GM12878 (cell line): ENCODE results near the gene RAB4B. TPM values are rescaled to one million over a fixed set of nuclear protein-coding genes. Genes with fewer than 3 reads are reported as not detected.

ENCODE experiments used
- CHD1 ChIP-seq: IDR thresholded peaks from 2 replicates; pipeline ENCODE4 v1.6.1; 2012; ENCODE audit warnings: low read depth, low read length, improper control_type of control experiment
- DPF2 ChIP-seq: fragments of 450-650 bp; IDR thresholded peaks from 2 replicates; pipeline ENCODE4 v1.6.1; 2017; ENCODE audit warnings: mild to moderate bottlenecking
- EGR1 ChIP-seq, 2 experiments: IDR thresholded peaks; 1 replicate in 1 of 2; 2 replicates in 1 of 2; pipeline ENCODE4 v1.6.1; 2011 to 2012; ENCODE audit warnings: low read depth in 2 of 2, low read length in 2 of 2, borderline replicate concordance in 1 of 2, mild to moderate bottlenecking in 1 of 2, moderate library complexity in 1 of 2
- GATAD2B ChIP-seq: fragments of 450-650 bp; conservative IDR thresholded peaks from 2 replicates; pipeline ENCODE4 v1.6.1; 2017; ENCODE audit warnings: low read depth, mild to moderate bottlenecking, moderate library complexity
- POLR2AphosphoS5 ChIP-seq: IDR thresholded peaks from 2 replicates; pipeline ENCODE4 v1.6.1; 2011; ENCODE audit warnings: mild to moderate bottlenecking, low read length, inconsistent platforms
- RUNX3 ChIP-seq: IDR thresholded peaks from 2 replicates; pipeline ENCODE4 v1.6.1; 2012; ENCODE audit warnings: low read length, inconsistent platforms
- polyA plus RNA-seq, 11 experiments: library from polyadenylated mRNA; depleted of rRNA in 4 of 11; unstranded in 6 of 11; stranded (reverse) in 5 of 11; fragments of >200 nt; fragmentation: Nextera tagmentation in 4 of 11; fragmentation: Illumina TruSeq in 1 of 11; extraction: Ambion mirVana in 4 of 11; extraction: Trizol in 1 of 11; gene quantifications; 1 replicate in 1 of 11; 2 replicates in 10 of 11; pipeline versions ENCODE4 v1.2.1 to v1.2.3, GENCODE V29; 2011 to 2016; ENCODE audit warnings: inconsistent platforms in 2 of 11, missing spikeins in 2 of 11, low read depth in 1 of 11
- total RNA-seq, 4 experiments: library from RNA; depleted of rRNA in 3 of 4; stranded (reverse); fragments of >200 nt in 3 of 4; fragmentation: Illumina TruSeq in 1 of 4; extraction: Trizol in 1 of 4; gene quantifications; 2 replicates each; pipeline versions ENCODE4 v1.2.1 to v1.2.3, GENCODE V29; 2013 to 2021
- TF ChIP-seq, protein P1 (sequence below): fragments of 450-650 bp; conservative IDR thresholded peaks from 2 replicates; pipeline ENCODE4 v1.6.1; 2017; ENCODE audit warnings: mild to moderate bottlenecking, moderate library complexity
- TF ChIP-seq, protein P2 (sequence below): IDR thresholded peaks from 2 replicates; pipeline ENCODE4 v1.6.1; 2011; ENCODE audit warnings: borderline replicate concordance, low read depth, mild to moderate bottlenecking, moderate library complexity, low read length; ENCODE audit not compliant: insufficient read depth, poor library complexity, severe bottlenecking
- TF ChIP-seq, protein P3 (sequence below): IDR thresholded peaks from 2 replicates; pipeline ENCODE4 v1.6.1; 2012; ENCODE audit warnings: low read depth, low read length, improper control_type of control experiment
- TF ChIP-seq, protein P4 (sequence below): IDR thresholded peaks from 2 replicates; pipeline ENCODE4 v1.6.1; 2012; ENCODE audit warnings: low read depth, low read length, improper control_type of control experiment
- TF ChIP-seq, protein P5 (sequence below): fragments of 450-650 bp; IDR thresholded peaks from 2 replicates; pipeline ENCODE4 v1.6.1; 2017; ENCODE audit warnings: low read depth, mild to moderate bottlenecking, moderate library complexity

RAB4B gene
- total and polyA plus RNA-seq, 10 of the 15 experiments (the other 5 are each of a cell fraction or from before 2014, with no cell fraction given): 0.60 to 51.5 (median 27.7) TPM

DNA sequence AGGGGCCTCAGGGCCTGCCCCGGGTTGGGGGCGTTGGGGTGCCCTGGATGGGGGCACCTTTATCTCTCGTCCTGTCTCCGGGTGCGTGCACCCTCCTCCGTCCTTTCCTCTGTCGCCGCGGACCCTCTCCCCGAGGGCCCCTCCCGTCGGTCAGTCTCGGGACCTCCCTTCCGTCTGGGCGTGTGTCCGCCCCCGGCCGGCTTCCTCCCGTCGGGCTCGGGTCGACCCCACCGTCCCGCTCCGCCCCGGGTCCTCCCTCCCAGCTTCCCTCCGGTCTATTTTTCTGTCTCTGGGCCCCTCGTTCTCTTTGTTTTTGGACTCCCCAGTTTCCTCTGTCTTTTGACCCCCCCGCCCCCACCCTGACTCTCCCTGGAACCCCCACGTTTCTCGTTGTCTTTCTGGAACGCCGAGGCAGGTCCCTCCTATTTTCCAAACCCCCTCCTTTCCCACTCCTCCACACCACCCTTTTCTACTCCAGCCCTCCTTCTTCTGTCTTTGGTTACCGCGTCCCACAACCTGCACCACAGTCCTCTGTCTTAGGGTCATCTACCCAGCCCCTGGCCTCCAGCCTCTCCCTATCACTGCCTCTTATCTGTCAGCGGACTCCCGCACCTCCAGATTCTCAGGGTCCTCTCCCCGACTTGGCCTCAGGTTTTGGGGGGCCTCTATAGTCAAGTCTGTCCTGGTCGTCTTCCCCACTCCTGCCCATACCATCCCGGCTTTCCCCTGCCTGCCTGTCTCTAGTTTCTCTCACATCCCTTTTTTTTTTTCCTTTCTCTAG, 21.7 kb downstream of the RAB4B start (continued):
- TF ChIP-seq, protein P1, sequence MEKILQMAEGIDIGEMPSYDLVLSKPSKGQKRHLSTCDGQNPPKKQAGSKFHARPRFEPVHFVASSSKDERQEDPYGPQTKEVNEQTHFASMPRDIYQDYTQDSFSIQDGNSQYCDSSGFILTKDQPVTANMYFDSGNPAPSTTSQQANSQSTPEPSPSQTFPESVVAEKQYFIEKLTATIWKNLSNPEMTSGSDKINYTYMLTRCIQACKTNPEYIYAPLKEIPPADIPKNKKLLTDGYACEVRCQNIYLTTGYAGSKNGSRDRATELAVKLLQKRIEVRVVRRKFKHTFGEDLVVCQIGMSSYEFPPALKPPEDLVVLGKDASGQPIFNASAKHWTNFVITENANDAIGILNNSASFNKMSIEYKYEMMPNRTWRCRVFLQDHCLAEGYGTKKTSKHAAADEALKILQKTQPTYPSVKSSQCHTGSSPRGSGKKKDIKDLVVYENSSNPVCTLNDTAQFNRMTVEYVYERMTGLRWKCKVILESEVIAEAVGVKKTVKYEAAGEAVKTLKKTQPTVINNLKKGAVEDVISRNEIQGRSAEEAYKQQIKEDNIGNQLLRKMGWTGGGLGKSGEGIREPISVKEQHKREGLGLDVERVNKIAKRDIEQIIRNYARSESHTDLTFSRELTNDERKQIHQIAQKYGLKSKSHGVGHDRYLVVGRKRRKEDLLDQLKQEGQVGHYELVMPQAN: peak; percentile 45; the same call in 1 of the 2 replicates
- TF ChIP-seq POLR2AphosphoS5 (peak; percentile 54; the same call in 1 of the 2 replicates), EGR1 (IDR thresholded peaks at IDR 0.05; ENCODE audit: borderline replicate concordance in 1 of 2, low read depth in 2 of 2, low read length in 2 of 2) (peak in 1 of 2 experiments; percentile 77; a peak in 2 of 3 replicates), CHD1 (no peak), DPF2 (peak; percentile 46; the same call in 1 of the 2 replicates), GATAD2B (peak; percentile 47), RUNX3 (no peak)
- TF ChIP-seq, protein P2, sequence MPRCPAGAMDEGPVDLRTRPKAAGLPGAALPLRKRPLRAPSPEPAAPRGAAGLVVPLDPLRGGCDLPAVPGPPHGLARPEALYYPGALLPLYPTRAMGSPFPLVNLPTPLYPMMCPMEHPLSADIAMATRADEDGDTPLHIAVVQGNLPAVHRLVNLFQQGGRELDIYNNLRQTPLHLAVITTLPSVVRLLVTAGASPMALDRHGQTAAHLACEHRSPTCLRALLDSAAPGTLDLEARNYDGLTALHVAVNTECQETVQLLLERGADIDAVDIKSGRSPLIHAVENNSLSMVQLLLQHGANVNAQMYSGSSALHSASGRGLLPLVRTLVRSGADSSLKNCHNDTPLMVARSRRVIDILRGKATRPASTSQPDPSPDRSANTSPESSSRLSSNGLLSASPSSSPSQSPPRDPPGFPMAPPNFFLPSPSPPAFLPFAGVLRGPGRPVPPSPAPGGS: no peak
- TF ChIP-seq, protein P3, sequence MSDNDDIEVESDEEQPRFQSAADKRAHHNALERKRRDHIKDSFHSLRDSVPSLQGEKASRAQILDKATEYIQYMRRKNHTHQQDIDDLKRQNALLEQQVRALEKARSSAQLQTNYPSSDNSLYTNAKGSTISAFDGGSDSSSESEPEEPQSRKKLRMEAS: no peak
- TF ChIP-seq, protein P4, sequence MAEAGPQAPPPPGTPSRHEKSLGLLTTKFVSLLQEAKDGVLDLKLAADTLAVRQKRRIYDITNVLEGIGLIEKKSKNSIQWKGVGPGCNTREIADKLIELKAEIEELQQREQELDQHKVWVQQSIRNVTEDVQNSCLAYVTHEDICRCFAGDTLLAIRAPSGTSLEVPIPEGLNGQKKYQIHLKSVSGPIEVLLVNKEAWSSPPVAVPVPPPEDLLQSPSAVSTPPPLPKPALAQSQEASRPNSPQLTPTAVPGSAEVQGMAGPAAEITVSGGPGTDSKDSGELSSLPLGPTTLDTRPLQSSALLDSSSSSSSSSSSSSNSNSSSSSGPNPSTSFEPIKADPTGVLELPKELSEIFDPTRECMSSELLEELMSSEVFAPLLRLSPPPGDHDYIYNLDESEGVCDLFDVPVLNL: no peak
- TF ChIP-seq, protein P5, sequence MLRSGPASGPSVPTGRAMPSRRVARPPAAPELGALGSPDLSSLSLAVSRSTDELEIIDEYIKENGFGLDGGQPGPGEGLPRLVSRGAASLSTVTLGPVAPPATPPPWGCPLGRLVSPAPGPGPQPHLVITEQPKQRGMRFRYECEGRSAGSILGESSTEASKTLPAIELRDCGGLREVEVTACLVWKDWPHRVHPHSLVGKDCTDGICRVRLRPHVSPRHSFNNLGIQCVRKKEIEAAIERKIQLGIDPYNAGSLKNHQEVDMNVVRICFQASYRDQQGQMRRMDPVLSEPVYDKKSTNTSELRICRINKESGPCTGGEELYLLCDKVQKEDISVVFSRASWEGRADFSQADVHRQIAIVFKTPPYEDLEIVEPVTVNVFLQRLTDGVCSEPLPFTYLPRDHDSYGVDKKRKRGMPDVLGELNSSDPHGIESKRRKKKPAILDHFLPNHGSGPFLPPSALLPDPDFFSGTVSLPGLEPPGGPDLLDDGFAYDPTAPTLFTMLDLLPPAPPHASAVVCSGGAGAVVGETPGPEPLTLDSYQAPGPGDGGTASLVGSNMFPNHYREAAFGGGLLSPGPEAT: no peak
